Kidney (tissue), 14 donors: ENCODE data around the gene SORT1. TPM values are rescaled to one million over a fixed set of nuclear protein-coding genes. Genes with fewer than 3 reads are reported as not detected.
A peak's percentile ranks its signal among the peaks of the same experiment; 100 is the strongest.

Source experiments
- DNase-seq, 5 donors: peaks; one replicate each; pipeline ENCODE4 v3.0.0-alpha.2; 2013 to 2020
- FAIRE-seq: peaks from 2 replicates; lab custom pipeline; 2012; peaks lifted over from hg19 to GRCh38; lab: Jason Lieb, UNC
- H3K27ac ChIP-seq, 2 donors: one replicate each; pipeline ENCODE4 v1.7.0; 2013; ENCODE audit warnings: low read depth in 2 of 2, low read length in 2 of 2, inconsistent platforms in 1 of 2
- H3K27me3 ChIP-seq: one replicate; pipeline ENCODE4 v1.7.1; 2013; ENCODE audit warnings: low read length, inconsistent platforms; ENCODE audit not compliant: control insufficient read depth, insufficient read depth
- H3K36me3 ChIP-seq, 3 donors: one replicate each; pipeline versions ENCODE4 v1.7.0 to v1.7.1; 2013; ENCODE audit warnings: low read length in 3 of 3, control low read depth in 1 of 3, inconsistent platforms in 1 of 3; ENCODE audit not compliant: insufficient read depth in 3 of 3, control insufficient read depth in 2 of 3
- H3K4me1 ChIP-seq, 3 donors: one replicate each; pipeline versions ENCODE4 v1.7.0 to v1.7.1; 2013; ENCODE audit warnings: low read length in 3 of 3, inconsistent platforms in 1 of 3, low read depth in 1 of 3; ENCODE audit not compliant: control insufficient read depth in 2 of 3, insufficient read depth in 2 of 3
- H3K4me3 ChIP-seq, 3 donors: one replicate each; pipeline versions ENCODE4 v1.7.0 to v1.8.1; 2013; ENCODE audit warnings: low read length in 3 of 3, control low read depth in 1 of 3, inconsistent platforms in 1 of 3
- H3K9ac ChIP-seq, 3 donors: one replicate each; pipeline versions ENCODE4 v1.7.0 to v1.7.1; 2013; ENCODE audit warnings: low read length in 3 of 3, control low read depth in 1 of 3, inconsistent platforms in 1 of 3
- H3K9me3 ChIP-seq, 3 donors: one replicate each; pipeline versions ENCODE4 v1.7.0 to v1.7.1; 2013; ENCODE audit warnings: low read length in 3 of 3, control low read depth in 1 of 3, inconsistent platforms in 1 of 3; ENCODE audit not compliant: control insufficient read depth in 2 of 3, insufficient read depth in 1 of 3
- intact Hi-C: fragments of 100-400 bp; cut with DNase I; formaldehyde crosslinking; loops from one replicate; pipeline ENCODE4 v1.11.1; 2022
- polyA plus RNA-seq: library from polyadenylated mRNA; stranded (reverse); fragments of 350-450 nt; fragmentation: Illumina TruSeq; extraction: RNeasy Lipid Tissue Mini Kit (QIAGEN cat#74804); gene quantifications from one replicate; pipeline ENCODE4 v1.2.3, GENCODE V29; 2014; ENCODE audit warnings: low read depth, low replicate concordance; ENCODE audit not compliant: insufficient read depth
- total RNA-seq: library from RNA; stranded (reverse); fragmentation: NEBNext Ultra II Directional; extraction: Animal tissue kit (Norgen Biotek cat#: 25700); gene quantifications from one replicate; pipeline ENCODE4 v1.2.1, GENCODE V29; 2021
- TF ChIP-seq, protein P1 (sequence below): IDR thresholded peaks from 3 replicates; pipeline ENCODE4 v1.5.1; 2012; ENCODE audit warnings: mild to moderate bottlenecking, moderate library complexity, borderline replicate concordance; ENCODE audit not compliant: insufficient read depth; ENCODE audit errors: extremely low read depth
- donor health status: control.
- donor health status: control.
- donor health status: control.
- donor health status: control.
- donor health status: control.
- donor health status: DM: yes; HTN: yes; CAD: no.
- donor health status: Normal renal cell carcinoma (clear cell type).

Gene SORT1
- total and polyA plus RNA-seq, 2 donors from 2014 or later, result 33.5 to 169 TPM

DNA sequence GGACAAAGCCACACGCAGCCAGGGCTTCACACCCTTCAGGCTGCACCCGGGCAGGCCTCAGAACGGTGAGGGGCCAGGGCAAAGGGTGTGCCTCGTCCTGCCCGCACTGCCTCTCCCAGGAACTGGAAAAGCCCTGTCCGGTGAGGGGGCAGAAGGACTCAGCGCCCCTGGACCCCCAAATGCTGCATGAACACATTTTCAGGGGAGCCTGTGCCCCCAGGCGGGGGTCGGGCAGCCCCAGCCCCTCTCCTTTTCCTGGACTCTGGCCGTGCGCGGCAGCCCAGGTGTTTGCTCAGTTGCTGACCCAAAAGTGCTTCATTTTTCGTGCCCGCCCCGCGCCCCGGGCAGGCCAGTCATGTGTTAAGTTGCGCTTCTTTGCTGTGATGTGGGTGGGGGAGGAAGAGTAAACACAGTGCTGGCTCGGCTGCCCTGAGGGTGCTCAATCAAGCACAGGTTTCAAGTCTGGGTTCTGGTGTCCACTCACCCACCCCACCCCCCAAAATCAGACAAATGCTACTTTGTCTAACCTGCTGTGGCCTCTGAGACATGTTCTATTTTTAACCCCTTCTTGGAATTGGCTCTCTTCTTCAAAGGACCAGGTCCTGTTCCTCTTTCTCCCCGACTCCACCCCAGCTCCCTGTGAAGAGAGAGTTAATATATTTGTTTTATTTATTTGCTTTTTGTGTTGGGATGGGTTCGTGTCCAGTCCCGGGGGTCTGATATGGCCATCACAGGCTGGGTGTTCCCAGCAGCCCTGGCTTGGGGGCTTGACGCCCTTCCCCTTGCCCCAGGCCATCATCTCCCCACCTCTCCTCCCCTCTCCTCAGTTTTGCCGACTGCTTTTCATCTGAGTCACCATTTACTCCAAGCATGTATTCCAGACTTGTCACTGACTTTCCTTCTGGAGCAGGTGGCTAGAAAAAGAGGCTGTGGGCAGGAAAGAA, 122.9 kb downstream of the SORT1 start:
- Histone ChIP-seq H3K27ac (peak overlapping the region; percentile 4 to 57), H3K9me3 (no peaks in the 10 kb centered on the region), H3K36me3 (no peaks in the 10 kb centered on the region), H3K27me3 (no peaks in the 10 kb centered on the region), H3K4me1 (peaks cover 4 to 24% (median 9%) of the 10 kb centered on the region in 3 donors), H3K9ac (peak overlapping the region in 1 of 3 donors; percentile 23), H3K4me3 (no peak overlapping the region)
- TF ChIP-seq, protein P1, sequence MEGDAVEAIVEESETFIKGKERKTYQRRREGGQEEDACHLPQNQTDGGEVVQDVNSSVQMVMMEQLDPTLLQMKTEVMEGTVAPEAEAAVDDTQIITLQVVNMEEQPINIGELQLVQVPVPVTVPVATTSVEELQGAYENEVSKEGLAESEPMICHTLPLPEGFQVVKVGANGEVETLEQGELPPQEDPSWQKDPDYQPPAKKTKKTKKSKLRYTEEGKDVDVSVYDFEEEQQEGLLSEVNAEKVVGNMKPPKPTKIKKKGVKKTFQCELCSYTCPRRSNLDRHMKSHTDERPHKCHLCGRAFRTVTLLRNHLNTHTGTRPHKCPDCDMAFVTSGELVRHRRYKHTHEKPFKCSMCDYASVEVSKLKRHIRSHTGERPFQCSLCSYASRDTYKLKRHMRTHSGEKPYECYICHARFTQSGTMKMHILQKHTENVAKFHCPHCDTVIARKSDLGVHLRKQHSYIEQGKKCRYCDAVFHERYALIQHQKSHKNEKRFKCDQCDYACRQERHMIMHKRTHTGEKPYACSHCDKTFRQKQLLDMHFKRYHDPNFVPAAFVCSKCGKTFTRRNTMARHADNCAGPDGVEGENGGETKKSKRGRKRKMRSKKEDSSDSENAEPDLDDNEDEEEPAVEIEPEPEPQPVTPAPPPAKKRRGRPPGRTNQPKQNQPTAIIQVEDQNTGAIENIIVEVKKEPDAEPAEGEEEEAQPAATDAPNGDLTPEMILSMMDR, result no peak
- intact Hi-C loops, result loop anchor here (10.0 kb wide), 1 partner anchor 130 kb away; no protein-coding TSS in a partner anchor
- DNase-seq (peak; percentile 86 to 93 (median 91)), FAIRE-seq (no peak)

DNA sequence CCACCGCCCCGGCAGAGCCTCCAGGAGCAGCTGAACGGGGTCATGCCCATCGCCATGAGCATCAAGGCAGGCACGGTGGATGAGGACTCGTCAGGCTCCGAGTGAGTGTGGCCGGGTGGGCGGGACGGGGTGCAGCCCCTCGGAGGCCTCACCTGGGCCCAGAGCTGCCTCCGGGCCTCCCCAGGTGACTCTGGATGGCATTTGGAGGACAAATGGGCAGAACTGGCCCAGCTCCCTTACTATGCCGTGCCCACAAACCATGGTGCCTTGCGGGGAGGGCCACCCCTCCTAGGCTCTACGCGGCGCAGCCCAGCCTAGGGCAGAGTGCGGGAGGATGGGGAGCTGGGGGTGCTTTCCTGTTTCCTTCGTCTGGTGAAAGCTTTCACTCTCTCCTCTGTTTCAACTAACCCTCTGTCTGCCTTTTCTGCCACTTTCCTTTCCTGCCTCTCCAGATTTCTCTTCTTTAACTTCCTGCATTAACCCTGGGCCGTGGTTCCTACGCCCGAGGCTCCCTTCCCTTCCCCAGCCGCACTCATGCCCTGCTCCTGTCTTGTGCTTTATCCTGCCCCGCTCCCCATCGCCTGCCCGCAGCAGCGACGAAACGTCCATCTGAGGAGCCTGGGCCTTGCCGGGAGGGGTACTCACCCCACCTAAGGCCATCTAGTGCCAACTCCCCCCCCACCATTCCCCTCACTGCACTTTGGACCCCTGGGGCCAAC, 124.0 kb downstream of the SORT1 start:
- Histone ChIP-seq H3K27me3 (no peaks in the 10 kb centered on the region), H3K9ac (no peak overlapping the region), H3K4me1 (peaks cover 4 to 24% (median 9%) of the 10 kb centered on the region in 3 donors), H3K4me3 (no peak overlapping the region), H3K9me3 (no peaks in the 10 kb centered on the region), H3K27ac (no peak overlapping the region), H3K36me3 (no peaks in the 10 kb centered on the region)
- no peak for FAIRE-seq
- TF ChIP-seq, protein P1, result no peak
- intact Hi-C loops, result loop anchor here (10.0 kb wide), 1 partner anchor 131 kb away; no protein-coding TSS in a partner anchor
- DNase-seq, result peak in 3 of 5 donors; percentile 27 to 80 (median 67)

GRCh38 chr1:109272831-109273547, 124.7 kb downstream of the SORT1 start:
- Histone ChIP-seq H3K27me3 (no peaks in the 10 kb centered on the region), H3K4me3 (no peak overlapping the region), H3K9ac (no peak overlapping the region), H3K27ac (no peak overlapping the region), H3K4me1 (peaks cover 4 to 24% (median 9%) of the 10 kb centered on the region in 3 donors), H3K36me3 (no peaks in the 10 kb centered on the region), H3K9me3 (no peaks in the 10 kb centered on the region)
- FAIRE-seq (no peak), DNase-seq (peak in 2 of 5 donors; percentile 47 to 71)
- intact Hi-C loops, result loop anchor here (10.0 kb wide), 1 partner anchor 132 kb away; no protein-coding TSS in a partner anchor
- TF ChIP-seq, protein P1, result no peak
